NCI-H1105 (cell line): ENCODE data around the gene HPS4.
"Not testable (repeated sequence)": the region's sequence is repeated elsewhere in the genome, so short reads cannot be mapped to it uniquely, and the experiment has no call there.

Experiments
- DNase-seq: peaks from one replicate; lab custom pipeline; 2025; lab: John Stamatoyannopoulos, UW

Gene HPS4

GRCh38 chr22:26409719-26410335, 73.8 kb downstream of the HPS4 start:
- DNase-seq, result no peak

- not testable (repeated sequence) for DNase-seq
These were observed 74.9 kb downstream of the HPS4 start for GRCh38 chr22:26408562-26409220.

- peak; percentile 16 for DNase-seq
These were observed 77.5 kb downstream of the HPS4 start for GRCh38 chr22:26406118-26406517.

DNA sequence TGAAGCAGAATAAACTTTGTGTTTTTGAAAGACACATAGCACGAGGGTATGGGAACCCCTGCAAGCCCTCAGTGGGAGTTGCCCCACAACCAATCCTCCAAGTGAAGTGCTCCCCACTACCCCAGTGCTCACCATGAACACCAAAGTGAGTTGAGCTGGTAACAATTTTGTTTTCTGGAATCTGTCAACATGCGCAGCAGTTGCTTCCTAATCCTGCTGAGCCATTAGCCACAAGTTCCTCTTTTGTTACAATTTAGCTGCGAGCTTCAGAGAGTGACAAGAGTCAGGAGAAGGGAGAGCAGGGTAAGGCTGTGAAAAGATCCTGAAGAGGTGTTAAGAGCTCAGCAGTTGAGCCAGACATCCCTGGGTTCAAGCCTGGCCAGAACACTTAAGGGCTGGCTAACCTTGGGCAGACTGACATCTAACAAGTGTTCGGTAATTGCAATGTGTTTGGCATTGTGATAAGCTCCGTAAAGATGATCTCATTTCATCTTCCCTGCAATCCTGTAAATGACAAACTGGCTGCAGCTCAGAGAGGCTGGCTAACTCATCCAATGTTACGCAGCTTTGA, 78.6 kb downstream of the HPS4 start:
- no peak for DNase-seq

- no peak for DNase-seq
These were observed 81.9 kb downstream of the HPS4 start for GRCh38 chr22:26401726-26402125.
